Measurements from ENCODE around the gene POU2F1.
A peak's percentile ranks its signal among the peaks of the same experiment; 100 is the strongest.

The POU2F1 gene

GRCh38 chr1:167442854-167443565 is 222.3 kb downstream of the POU2F1 start:
- peak; percentile 44 for DNase-seq (ENCODE audit: low spot score)

GRCh38 chr1:167443757-167444156 is 223.1 kb downstream of the POU2F1 start:
- no peak for DNase-seq (ENCODE audit: low spot score)

- no peak for DNase-seq (ENCODE audit: low spot score)
These were observed 226.3 kb downstream of the POU2F1 start for GRCh38 chr1:167446966-167447365.

- DNase-seq (ENCODE audit: low spot score) = no peak
These were observed 226.9 kb downstream of the POU2F1 start for GRCh38 chr1:167447521-167448136.

GRCh38 chr1:167450843-167451242 is 230.2 kb downstream of the POU2F1 start:
- no peak for DNase-seq (ENCODE audit: low spot score)

- no peak for DNase-seq (ENCODE audit: low spot score)
These were observed 231.8 kb downstream of the POU2F1 start for GRCh38 chr1:167452483-167452882.

- no peak for DNase-seq (ENCODE audit: low spot score)
These were observed 232.4 kb downstream of the POU2F1 start for GRCh38 chr1:167453123-167453522.

- DNase-seq (ENCODE audit: low spot score) = peak; percentile 75
These were observed 233.7 kb downstream of the POU2F1 start for GRCh38 chr1:167454304-167454893.

GRCh38 chr1:167454894-167455785 is 234.5 kb downstream of the POU2F1 start:
- DNase-seq (ENCODE audit: low spot score) = peak; percentile 75

GRCh38 chr1:167455786-167456446 is 235.2 kb downstream of the POU2F1 start:
- peak; percentile 72 for DNase-seq (ENCODE audit: low spot score)

GRCh38 chr1:167456524-167456923 is 235.8 kb downstream of the POU2F1 start:
- no peak for DNase-seq (ENCODE audit: low spot score)

GRCh38 chr1:167456926-167457325 is 236.2 kb downstream of the POU2F1 start:
- no peak for DNase-seq (ENCODE audit: low spot score)

- no peak for DNase-seq (ENCODE audit: low spot score)
These were observed 237.4 kb downstream of the POU2F1 start for GRCh38 chr1:167457936-167458584.

- no peak for DNase-seq (ENCODE audit: low spot score)
These were observed 240.2 kb downstream of the POU2F1 start for GRCh38 chr1:167460836-167461235.

- DNase-seq (ENCODE audit: low spot score) = no peak
These were observed 241.7 kb downstream of the POU2F1 start for GRCh38 chr1:167462341-167462740.

- no peak for DNase-seq (ENCODE audit: low spot score)
These were observed 242.4 kb downstream of the POU2F1 start for GRCh38 chr1:167463080-167463479.

- no peak for DNase-seq (ENCODE audit: low spot score)
These were observed 243.3 kb downstream of the POU2F1 start for GRCh38 chr1:167463875-167464575.

- DNase-seq (ENCODE audit: low spot score) = no peak
These were observed 244.3 kb downstream of the POU2F1 start for GRCh38 chr1:167465018-167465417.

GRCh38 chr1:167465743-167466142 is 245.1 kb downstream of the POU2F1 start:
- DNase-seq (ENCODE audit: low spot score) = no peak

- DNase-seq (ENCODE audit: low spot score) = no peak
These were observed 246.5 kb downstream of the POU2F1 start for GRCh38 chr1:167467126-167467710.

All from ecto neural progenitor cell (in vitro differentiated cells).